H9 (cell line): Measurements from ENCODE around the gene DENND1A. TPM values are rescaled to one million over a fixed set of nuclear protein-coding genes. Genes with fewer than 3 reads are reported as not detected.

Experiments used
- DNase-seq: peaks from one replicate; pipeline ENCODE4 v3.0.0-alpha.2; 2017
- H2AFZ ChIP-seq: one replicate; pipeline ENCODE4 v1.6.1; 2013; ENCODE audit warnings: mild to moderate bottlenecking, low read length, control low read depth, moderate library complexity
- H2AK5ac ChIP-seq: 2 replicates; pipeline ENCODE4 v1.6.1; 2013; ENCODE audit warnings: low read length, control low read depth, mixed read lengths; ENCODE audit not compliant: insufficient read length
- H2BK120ac ChIP-seq: one replicate; pipeline ENCODE4 v1.6.1; 2013; ENCODE audit warnings: low read depth, mild to moderate bottlenecking, low read length, control low read depth, inconsistent platforms; ENCODE audit not compliant: poor library complexity, severe bottlenecking
- H2BK12ac ChIP-seq: 2 replicates; pipeline ENCODE4 v1.6.1; 2013; ENCODE audit warnings: low read length, control low read depth, mixed read lengths, low read depth; ENCODE audit not compliant: insufficient read length
- H2BK15ac ChIP-seq: 2 replicates; pipeline ENCODE4 v1.6.1; 2013; ENCODE audit warnings: low read depth, low read length, control low read depth
- H2BK20ac ChIP-seq: one replicate; pipeline ENCODE4 v1.6.1; 2013; ENCODE audit warnings: low read depth, mild to moderate bottlenecking, low read length, control low read depth, inconsistent platforms; ENCODE audit not compliant: poor library complexity, severe bottlenecking
- H2BK5ac ChIP-seq: 2 replicates; pipeline ENCODE4 v1.6.1; 2013; ENCODE audit warnings: low read length, control low read depth, mixed read lengths; ENCODE audit not compliant: insufficient read length
- H3K14ac ChIP-seq: 2 replicates; pipeline ENCODE4 v1.6.1; 2013; ENCODE audit warnings: low read length, control low read depth; ENCODE audit not compliant: insufficient read depth
- H3K18ac ChIP-seq: 2 replicates; pipeline ENCODE4 v1.6.1; 2013; ENCODE audit warnings: low read depth, mild to moderate bottlenecking, mixed read lengths, low read length, control low read depth; ENCODE audit not compliant: insufficient read length
- H3K23ac ChIP-seq: 2 replicates; pipeline ENCODE4 v1.6.1; 2013; ENCODE audit warnings: low read length, control low read depth, mixed read lengths, low read depth; ENCODE audit not compliant: insufficient read length
- H3K23me2 ChIP-seq: 2 replicates; pipeline ENCODE4 v1.6.1; 2013; ENCODE audit warnings: low read depth, mild to moderate bottlenecking, mixed read lengths, low read length, control low read depth; ENCODE audit not compliant: insufficient read length, poor library complexity, severe bottlenecking
- H3K27ac ChIP-seq: 2 replicates; pipeline ENCODE4 v1.5.1; 2013; ENCODE audit warnings: low read length, control low read depth, mixed read lengths, low read depth; ENCODE audit not compliant: insufficient read length
- H3K27me3 ChIP-seq: 2 replicates; pipeline ENCODE4 v1.6.1; 2013; ENCODE audit warnings: low read length, control low read depth, inconsistent platforms; ENCODE audit not compliant: insufficient read depth
- H3K4ac ChIP-seq: 2 replicates; pipeline ENCODE4 v1.6.1; 2013; ENCODE audit warnings: low read depth, mild to moderate bottlenecking, control low read depth, inconsistent platforms, low read length, moderate library complexity
- H3K4me1 ChIP-seq: 2 replicates; pipeline ENCODE4 v1.6.1; 2013; ENCODE audit warnings: low read length, control low read depth, inconsistent platforms; ENCODE audit not compliant: insufficient read depth
- H3K4me2 ChIP-seq: 2 replicates; pipeline ENCODE4 v1.6.1; 2013; ENCODE audit warnings: low read length, control low read depth, mixed read lengths; ENCODE audit not compliant: insufficient read length, insufficient read depth
- H3K56ac ChIP-seq: 2 replicates; pipeline ENCODE4 v1.6.1; 2013; ENCODE audit warnings: low read depth, mild to moderate bottlenecking, mixed read lengths, low read length, control low read depth; ENCODE audit not compliant: insufficient read length
- H3K79me1 ChIP-seq: 2 replicates; pipeline ENCODE4 v1.6.1; 2013; ENCODE audit warnings: low read depth, mild to moderate bottlenecking, moderate library complexity, low read length, control low read depth, inconsistent platforms; ENCODE audit not compliant: insufficient read depth, poor library complexity, severe bottlenecking
- H3K79me2 ChIP-seq: 2 replicates; pipeline ENCODE4 v1.6.1; 2013; ENCODE audit warnings: low read length, control low read depth, inconsistent platforms; ENCODE audit not compliant: insufficient read depth
- H3K9ac ChIP-seq: 2 replicates; pipeline ENCODE4 v1.6.1; 2013; ENCODE audit warnings: low read length, control low read depth, mixed read lengths; ENCODE audit not compliant: insufficient read length; ENCODE audit errors: extremely low read depth
- H3K9me3 ChIP-seq: one replicate; pipeline ENCODE4 v1.6.1; 2013; ENCODE audit warnings: low read depth, low read length, inconsistent platforms; ENCODE audit not compliant: control insufficient read depth
- H3T11ph ChIP-seq: one replicate; pipeline ENCODE4 v1.6.1; 2013; ENCODE audit warnings: mild to moderate bottlenecking, low read length, control low read depth, inconsistent platforms
- H4K20me1 ChIP-seq: one replicate; pipeline ENCODE4 v1.6.1; 2013; ENCODE audit not compliant: control insufficient read depth, insufficient read length, insufficient read depth
- H4K5ac ChIP-seq: 2 replicates; pipeline ENCODE4 v1.6.1; 2013; ENCODE audit warnings: low read depth, mild to moderate bottlenecking, mixed read lengths, low read length, control low read depth; ENCODE audit not compliant: insufficient read length
- H4K8ac ChIP-seq: replicated peaks from 2 replicates; pipeline ENCODE4 v1.6.1; 2013; ENCODE audit warnings: low read length, control low read depth, mixed read lengths, low read depth; ENCODE audit not compliant: insufficient read length
- H4K91ac ChIP-seq: 2 replicates; pipeline ENCODE4 v1.6.1; 2013; ENCODE audit warnings: low read depth, mild to moderate bottlenecking, moderate library complexity, mixed read lengths, low read length, control low read depth; ENCODE audit not compliant: insufficient read length
- H3K27ac Mint-ChIP-seq, 3 experiments: 2 replicates in 2 of 3; 3 replicates in 1 of 3; pipeline ENCODE4 v1.8.0; 2020 to 2021; ENCODE audit warnings: mixed read lengths in 3 of 3, mild to moderate bottlenecking in 1 of 3, moderate library complexity in 1 of 3
- H3K27me3 Mint-ChIP-seq: 2 replicates; pipeline ENCODE4 v1.8.0; 2021; ENCODE audit warnings: low read depth, mild to moderate bottlenecking, moderate library complexity, mixed read lengths
- H3K36me3 Mint-ChIP-seq, 3 experiments: 2 replicates in 2 of 3; 3 replicates in 1 of 3; pipeline ENCODE4 v1.8.0; 2020 to 2021; ENCODE audit warnings: low read depth in 3 of 3, mixed read lengths in 3 of 3; ENCODE audit not compliant: insufficient read depth in 1 of 3
- H3K4me1 Mint-ChIP-seq, 2 experiments: 2 replicates each; pipeline ENCODE4 v1.8.0; 2020; ENCODE audit warnings: mixed read lengths in 2 of 2
- H3K4me3 Mint-ChIP-seq, 2 experiments: 2 replicates in 1 of 2; 3 replicates in 1 of 2; pipeline ENCODE4 v1.8.0; 2020 to 2021; ENCODE audit warnings: mild to moderate bottlenecking in 2 of 2, mixed read lengths in 2 of 2, moderate library complexity in 1 of 2
- H3K9me3 Mint-ChIP-seq, 2 experiments: 2 replicates in 1 of 2; 3 replicates in 1 of 2; pipeline ENCODE4 v1.8.0; 2020; ENCODE audit warnings: mild to moderate bottlenecking in 2 of 2, mixed read lengths in 2 of 2, moderate library complexity in 1 of 2
- CTCF ChIP-seq: fragments of 200-600 bp; sonication (generic); conservative IDR thresholded peaks from 3 replicates; pipeline ENCODE4 v1.8.0; 2021; ENCODE audit warnings: antibody characterized with exemption, mild to moderate bottlenecking
- WGBS: extraction: QIAGEN DNeasy Blood & Tissue Kit; methylation state at CpG from one replicate; pipeline ENCODE4 v1.1.7; 2013; ENCODE audit warnings: missing lambda C conversion rate, low lambda C conversion rate, mixed read lengths; ENCODE audit not compliant: insufficient read length; ENCODE audit errors: extremely low coverage; 5-methylcytosine and 5-hydroxymethylcytosine counted together
- total RNA-seq: library from RNA; stranded (reverse); gene quantifications from 2 replicates; pipeline ENCODE4 v1.2.1, GENCODE V29; 2021

DENND1A gene
- total RNA-seq, 1 experiment from 2014 or later, result 20.4 TPM

DNA sequence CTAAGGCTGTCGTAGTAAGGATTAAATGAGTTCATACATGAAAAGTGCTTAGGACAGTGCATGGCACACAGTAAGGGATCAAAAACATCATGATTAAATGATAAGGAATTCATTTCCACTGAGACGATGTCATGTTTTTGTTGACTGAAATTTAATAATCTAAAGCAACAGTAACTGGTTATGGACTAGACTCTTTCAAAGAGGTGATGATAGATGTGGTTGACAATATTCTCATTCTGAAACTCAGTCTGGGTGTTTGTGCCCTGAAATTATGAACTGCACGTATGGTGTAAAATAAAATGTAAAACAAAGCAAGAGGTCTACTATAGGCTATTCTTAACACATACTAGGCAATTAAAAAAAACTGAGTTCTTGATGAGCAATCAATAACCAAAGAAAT is 280.0 kb downstream of the DENND1A start:
- no peaks in the 10 kb centered on the region for H3K79me2 ChIP-seq
- no peak overlapping the region for H3K4ac ChIP-seq
- H3K23me2 ChIP-seq, result no peaks in the 10 kb centered on the region
- H3K4me1 ChIP-seq, result 0 out of 2 replicates have a peak, but pooled peaks cover 3% of the 10 kb centered on the region
- no peak overlapping the region for H3K56ac ChIP-seq
- Mint-ChIP-seq H3K4me1 (peaks cover 9 to 12% of the 10 kb centered on the region in 2 experiments), H3K27me3 (no peaks in the 10 kb centered on the region), H3K36me3 (peaks cover 2 to 8% (median 4%) of the 10 kb centered on the region in 3 experiments; a peak in 4 of 7 replicates), H3K27ac (no peak overlapping the region), H3K4me3 (no peak overlapping the region), H3K9me3 (no peaks in the 10 kb centered on the region)
- H3K14ac ChIP-seq, result no peak overlapping the region
- H2BK15ac ChIP-seq, result no peak overlapping the region
- H2AFZ ChIP-seq, result no peak overlapping the region
- no peak for TF ChIP-seq CTCF
- no CpG with 5 or more reads among the region's 3 CpGs for WGBS
- H3K23ac ChIP-seq, result no peak overlapping the region
- no peak overlapping the region for H3K18ac ChIP-seq
- no peak overlapping the region for H2BK12ac ChIP-seq
- H2AK5ac ChIP-seq, result no peak overlapping the region
- no peak overlapping the region for H2BK120ac ChIP-seq
- H3K9me3 ChIP-seq, result no peaks in the 10 kb centered on the region
- peaks cover 2% of the 10 kb centered on the region for H4K20me1 ChIP-seq
- no peak overlapping the region for H4K91ac ChIP-seq
- no peak overlapping the region for H2BK20ac ChIP-seq
- no peaks in the 10 kb centered on the region for H3K79me1 ChIP-seq
- no peak overlapping the region for H3K27ac ChIP-seq
- no peak for DNase-seq
- no peak overlapping the region for H2BK5ac ChIP-seq
- no peak overlapping the region for H3K9ac ChIP-seq
- H4K5ac ChIP-seq, result no peak overlapping the region
- H3K27me3 ChIP-seq, result no peaks in the 10 kb centered on the region
- no peak overlapping the region for H3K4me2 ChIP-seq
- H3T11ph ChIP-seq, result no peak overlapping the region
- no peak overlapping the region for H4K8ac ChIP-seq
